H1 (cell line): ENCODE measurements around the gene ARID3B. TPM values are rescaled to one million over a fixed set of nuclear protein-coding genes. Genes with fewer than 3 reads are reported as not detected.
A peak's percentile ranks its signal among the peaks of the same experiment; 100 is the strongest.

Experiments
- CTCF ChIA-PET: fragments of 300-600 bp; sonication (Branson Sonifier 250); formaldehyde crosslinking; loops from one replicate; lab custom pipeline; 2021; ENCODE audit not compliant: partially characterized antibody; lab: Charles Lee
- POLR2A ChIA-PET: fragments of 300-600 bp; sonication (Branson Sonifier 250); formaldehyde crosslinking; loops from one replicate; lab custom pipeline; 2021; ENCODE audit warnings: inconsistent platforms; ENCODE audit not compliant: partially characterized antibody; lab: Charles Lee
- DNase-seq, 2 experiments: peaks; one replicate each; pipeline versions ENCODE4 v3.0.0 to v3.0.0-alpha.2; 2010 to 2022; ENCODE audit warnings: low spot score in 2 of 2, low read depth in 1 of 2, mixed read lengths in 1 of 2
- FAIRE-seq: peaks from 2 replicates; lab custom pipeline; 2011; peaks lifted over from hg19 to GRCh38; lab: Jason Lieb, UNC
- H2AFZ ChIP-seq: 2 replicates; pipeline ENCODE4 v1.8.1; 2012; ENCODE audit warnings: low read length, inconsistent platforms
- H2AK5ac ChIP-seq: 2 replicates; pipeline ENCODE4 v1.6.1; 2013; ENCODE audit warnings: low read depth, low read length
- H2BK120ac ChIP-seq: replicated peaks from 2 replicates; pipeline ENCODE3; 2013; ENCODE audit warnings: low read depth, low read length, inconsistent platforms
- H2BK12ac ChIP-seq: 2 replicates; pipeline ENCODE4 v1.6.1; 2013; ENCODE audit warnings: low read depth, low read length
- H2BK15ac ChIP-seq: 2 replicates; pipeline ENCODE4 v1.6.1; 2013; ENCODE audit warnings: low read length
- H2BK20ac ChIP-seq: 2 replicates; pipeline ENCODE4 v1.6.1; 2013; ENCODE audit warnings: low read length
- H2BK5ac ChIP-seq: 2 replicates; pipeline ENCODE4 v1.6.1; 2013; ENCODE audit warnings: low read depth, low read length
- H3K14ac ChIP-seq: 2 replicates; pipeline ENCODE4 v1.6.1; 2013; ENCODE audit warnings: inconsistent platforms; ENCODE audit not compliant: insufficient read length
- H3K18ac ChIP-seq: 2 replicates; pipeline ENCODE4 v1.6.1; 2013; ENCODE audit warnings: low read length; ENCODE audit errors: extremely low read depth
- H3K23ac ChIP-seq: 2 replicates; pipeline ENCODE4 v1.6.1; 2013; ENCODE audit warnings: inconsistent platforms; ENCODE audit not compliant: insufficient read length
- H3K23me2 ChIP-seq: 2 replicates; pipeline ENCODE4 v1.6.1; 2013; ENCODE audit warnings: low read depth, low read length
- H3K27ac ChIP-seq: 2 replicates; pipeline ENCODE4 v1.6.1; 2011; ENCODE audit warnings: low read depth, low read length, inconsistent platforms
- H3K27me3 ChIP-seq, 4 experiments: replicated peaks in 1 of 4; 1 replicate in 1 of 4; 2 replicates in 3 of 4; pipeline versions ENCODE4 v1.6.1 to v1.8.1; 2011 to 2013; ENCODE audit warnings: low read length in 3 of 4, mild to moderate bottlenecking in 3 of 4, inconsistent platforms in 2 of 4, mixed read lengths in 2 of 4, moderate library complexity in 1 of 4; ENCODE audit not compliant: control insufficient read depth in 3 of 4, insufficient read depth in 3 of 4; ENCODE audit errors: extremely low read depth in 1 of 4
- H3K36me3 ChIP-seq, 4 experiments: 2 replicates each; pipeline versions ENCODE4 v1.6.1 to v1.8.1; 2011 to 2013; ENCODE audit warnings: mild to moderate bottlenecking in 4 of 4, low read length in 3 of 4, moderate library complexity in 2 of 4, control low read depth in 1 of 4, inconsistent platforms in 1 of 4; ENCODE audit not compliant: insufficient read depth in 4 of 4, control insufficient read depth in 2 of 4
- H3K4ac ChIP-seq: replicated peaks from 2 replicates; pipeline ENCODE3; 2013; ENCODE audit warnings: low read length, low read depth, mixed read lengths, inconsistent platforms; ENCODE audit not compliant: insufficient read length
- H3K4me1 ChIP-seq, 4 experiments: replicated peaks in 1 of 4; 1 replicate in 1 of 4; 2 replicates in 3 of 4; pipeline versions ENCODE4 v1.6.1 to v1.8.1; 2011 to 2013; ENCODE audit warnings: low read length in 3 of 4, inconsistent platforms in 2 of 4, mixed read lengths in 1 of 4; ENCODE audit not compliant: insufficient read depth in 4 of 4, control insufficient read depth in 3 of 4
- H3K4me2 ChIP-seq, 2 experiments: 2 replicates each; pipeline versions ENCODE4 v1.6.1 to v1.8.1; 2011 to 2013; ENCODE audit warnings: low read depth in 2 of 2, low read length in 2 of 2, control low read depth in 1 of 2, inconsistent platforms in 1 of 2, mild to moderate bottlenecking in 1 of 2; ENCODE audit not compliant: insufficient read depth in 1 of 2
- H3K4me3 ChIP-seq, 4 experiments: fragments of 200-600, 300-600 bp in 1 of 4; sonication (generic), shearing (Covaris generic), sonication (Bioruptor Twin) in 1 of 4; 2 replicates each; pipeline versions ENCODE4 v1.5.1 to v1.8.1; 2011 to 2016; ENCODE audit warnings: low read length in 4 of 4, low read depth in 3 of 4, control low read depth in 2 of 4, inconsistent platforms in 2 of 4, mild to moderate bottlenecking in 2 of 4, mixed read lengths in 1 of 4, moderate library complexity in 1 of 4; ENCODE audit not compliant: insufficient read depth in 2 of 4; ENCODE audit errors: extremely low read depth in 1 of 4
- H3K56ac ChIP-seq: replicated peaks from 2 replicates; pipeline ENCODE3; 2013; ENCODE audit warnings: low read depth, mild to moderate bottlenecking, mixed read lengths, low read length, inconsistent platforms; ENCODE audit not compliant: insufficient read length
- H3K79me1 ChIP-seq: 2 replicates; pipeline ENCODE4 v1.6.1; 2013; ENCODE audit warnings: low read depth, low read length, control low read depth
- H3K79me2 ChIP-seq, 2 experiments: 2 replicates each; pipeline versions ENCODE4 v1.6.1 to v1.8.1; 2012 to 2013; ENCODE audit warnings: low read length in 2 of 2, mild to moderate bottlenecking in 2 of 2, inconsistent platforms in 1 of 2; ENCODE audit not compliant: insufficient read depth in 2 of 2, control insufficient read depth in 1 of 2
- H3K9ac ChIP-seq, 4 experiments: replicated peaks in 1 of 4; 1 replicate in 1 of 4; 2 replicates in 3 of 4; pipeline versions ENCODE4 v1.6.1 to v1.8.1; 2011 to 2013; ENCODE audit warnings: low read depth in 3 of 4, low read length in 3 of 4, control low read depth in 2 of 4, mild to moderate bottlenecking in 2 of 4, moderate library complexity in 2 of 4, inconsistent platforms in 1 of 4; ENCODE audit errors: extremely low read depth in 1 of 4
- H3K9me3 ChIP-seq, 2 experiments: 2 replicates each; pipeline versions ENCODE4 v1.6.1 to v1.8.1; 2012 to 2013; ENCODE audit warnings: mild to moderate bottlenecking in 2 of 2, moderate library complexity in 2 of 2, control low read depth in 1 of 2, inconsistent platforms in 1 of 2, low read depth in 1 of 2, low read length in 1 of 2, mixed read lengths in 1 of 2; ENCODE audit not compliant: insufficient read depth in 2 of 2
- H4K20me1 ChIP-seq, 2 experiments: replicated peaks in 1 of 2; 2 replicates each; pipeline versions ENCODE3 to v1.8.1; 2011 to 2013; ENCODE audit warnings: inconsistent platforms in 2 of 2, low read length in 2 of 2, mild to moderate bottlenecking in 1 of 2; ENCODE audit not compliant: insufficient read depth in 2 of 2, control insufficient read depth in 1 of 2
- H4K5ac ChIP-seq: 2 replicates; pipeline ENCODE4 v1.6.1; 2013; ENCODE audit warnings: low read length, low read depth, mixed read lengths, inconsistent platforms; ENCODE audit not compliant: insufficient read length
- H4K8ac ChIP-seq: 2 replicates; pipeline ENCODE4 v1.8.0; 2013; ENCODE audit warnings: mild to moderate bottlenecking, moderate library complexity, low read length, inconsistent platforms; ENCODE audit not compliant: insufficient read depth; ENCODE audit errors: extremely low read depth
- H4K91ac ChIP-seq: replicated peaks from 2 replicates; pipeline ENCODE3; 2013; ENCODE audit warnings: low read length, mixed read lengths, inconsistent platforms; ENCODE audit not compliant: insufficient read length
- HDAC6 ChIP-seq: IDR thresholded peaks from one replicate; pipeline ENCODE4 v1.7.1; 2012; ENCODE audit warnings: low read depth, mild to moderate bottlenecking, inconsistent platforms, low read length, moderate library complexity
- PHF8 ChIP-seq: fragments of 200-600 bp; sonication (generic); conservative IDR thresholded peaks from 2 replicates; pipeline ENCODE4 v1.7.1; 2012; ENCODE audit warnings: low read depth, mild to moderate bottlenecking, inconsistent platforms, low read length, moderate library complexity
- POLR2AphosphoS5 ChIP-seq: IDR thresholded peaks from 2 replicates; pipeline ENCODE4 v1.6.1; 2011; ENCODE audit warnings: low read depth, low read length
- TCF12 ChIP-seq: IDR thresholded peaks from 2 replicates; pipeline ENCODE4 v1.6.1; 2011; ENCODE audit warnings: low read depth, mild to moderate bottlenecking, low read length
- WGBS, 2 experiments: shearing (Covaris generic) in 1 of 2; methylation state at CpG; one replicate each; pipeline versions ENCODE4 v1.1.6 to v1.1.7; 2013 to 2015; ENCODE audit warnings: low lambda C conversion rate in 2 of 2, mixed read lengths in 2 of 2, inconsistent platforms in 1 of 2, low coverage in 1 of 2, missing lambda C conversion rate in 1 of 2; ENCODE audit not compliant: insufficient replicate concordance in 2 of 2, insufficient coverage in 1 of 2, insufficient read length in 1 of 2; ENCODE audit errors: extremely low coverage in 1 of 2, missing lambda C conversion rate in 1 of 2; 5-methylcytosine and 5-hydroxymethylcytosine counted together
- polyA plus RNA-seq, 7 experiments: library from polyadenylated mRNA; depleted of rRNA in 3 of 7; stranded (reverse) in 5 of 7; unstranded in 2 of 7; fragments of >200 nt in 5 of 7; fragments of 200-250 nt in 2 of 7; gene quantifications; 1 replicate in 5 of 7; 2 replicates in 1 of 7; 4 replicates in 1 of 7; pipeline versions ENCODE4 v1.2.1 to v1.2.3, GENCODE V29; 2011 to 2013; ENCODE audit warnings: missing spikeins in 2 of 7, mixed read lengths in 2 of 7
- total RNA-seq: library from RNA; stranded (reverse); fragmentation: NEBNext Ultra II Directional; extraction: Animal tissue kit (Norgen Biotek cat#: 25700); gene quantifications from 2 replicates; pipeline ENCODE4 v1.2.1, GENCODE V29; 2021

ARID3B gene
- total and polyA plus RNA-seq, 2 of the 8 experiments (the other 6 are each of a cell fraction or from before 2014, with no cell fraction given), result 81.0 to 115 TPM

DNA sequence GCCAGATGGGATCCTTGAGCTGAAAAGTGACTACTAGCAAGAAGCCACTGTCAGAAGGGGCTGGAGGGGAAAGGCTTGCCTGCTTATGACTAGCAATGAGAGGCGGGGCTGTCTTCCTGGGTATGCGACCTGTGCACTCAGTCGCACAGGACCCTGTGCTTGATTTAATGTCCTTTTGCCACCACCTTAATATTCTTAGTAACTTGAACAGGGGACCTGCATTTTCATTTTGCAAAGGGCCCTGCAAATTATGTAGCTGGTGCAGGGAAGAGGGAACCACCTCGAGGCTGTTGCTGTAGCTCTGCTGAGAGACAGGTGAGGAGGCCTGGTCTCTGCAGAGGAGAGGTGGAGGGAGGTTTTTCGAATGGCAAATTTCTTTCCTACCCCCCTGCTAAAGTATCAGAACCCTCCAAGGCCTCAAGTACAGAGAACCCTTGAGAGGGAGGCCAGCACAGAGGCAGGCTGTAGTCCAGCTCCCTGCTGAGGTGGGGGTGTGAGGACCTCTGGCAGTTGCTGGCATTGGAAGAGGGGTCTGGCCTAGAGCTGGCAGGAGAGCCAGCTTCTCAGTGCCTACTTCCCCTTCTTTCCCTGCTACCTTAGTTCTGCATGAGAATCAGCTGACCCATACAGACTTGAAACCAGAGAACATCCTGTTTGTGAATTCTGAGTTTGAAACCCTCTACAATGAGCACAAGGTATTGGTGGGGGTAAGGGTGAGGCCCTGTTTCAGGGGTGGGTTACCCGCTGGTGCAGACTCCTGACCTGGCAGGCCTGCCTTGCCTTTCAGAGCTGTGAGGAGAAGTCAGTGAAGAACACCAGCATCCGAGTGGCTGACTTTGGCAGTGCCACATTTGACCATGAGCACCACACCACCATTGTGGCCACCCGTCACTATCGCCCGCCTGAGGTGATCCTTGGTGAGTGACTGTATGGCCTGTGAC lies 86.0 kb downstream of the ARID3B start:
- Histone ChIP-seq H2BK15ac (no peak overlapping the region), H4K91ac (no peak overlapping the region), H3K9ac (no peak overlapping the region), H3K23me2 (no peaks in the 10 kb centered on the region), H3K27me3 (no peaks in the 10 kb centered on the region), H2BK12ac (no peak overlapping the region), H3K18ac (no peak overlapping the region), H2AFZ (no peak overlapping the region), H4K8ac (no peak overlapping the region; the same call in 1 of the 2 replicates), H4K5ac (no peak overlapping the region), H2BK120ac (no peak overlapping the region), H3K4me2 (no peak overlapping the region), H3K36me3 (peaks cover 60 to 79% (median 64%) of the 10 kb centered on the region in 4 experiments), H4K20me1 (peaks cover 8 to 41% of the 10 kb centered on the region in 2 experiments), H3K56ac (no peak overlapping the region), H3K9me3 (no peaks in the 10 kb centered on the region), H3K79me1 (peaks cover 4% of the 10 kb centered on the region; the same call in 1 of the 2 replicates), H3K23ac (no peak overlapping the region), H3K4me1 (no peaks in the 10 kb centered on the region), H3K4me3 (no peak overlapping the region), H3K4ac (no peak overlapping the region), H3K14ac (no peak overlapping the region), H3K79me2 (peaks cover 0 to 2% of the 10 kb centered on the region in 2 experiments; a peak in 1 of 4 replicates), H2BK5ac (no peak overlapping the region), H2AK5ac (no peak overlapping the region), H2BK20ac (no peak overlapping the region), H3K27ac (no peak overlapping the region)
- FAIRE-seq, result no peak
- ChIA-PET POLR2A (interaction anchor here (0.6 to 6.5 kb wide), 8 partner anchors 11 to 285 kb away, joined by 3 to 38 read pairs (median 4); partner anchors contain the start of gene CLK3), CTCF (interaction anchor here (0.6 to 37.5 kb wide), 5 partner anchors 9 to 148 kb away, joined by 4 to 1439 read pairs (median 6); partner anchors contain the start of genes CSK and CYP1A2)
- no peak for DNase-seq
- 91% methylated on average over 10 of the region's 10 CpGs; no CpG with 5 or more reads in 1 of the 2 experiments for WGBS, 2 experiments
- no peak for TF ChIP-seq TCF12
- TF ChIP-seq POLR2AphosphoS5, result peak; percentile 19; the same call in 1 of the 2 replicates
- TF ChIP-seq HDAC6, result no peak
- TF ChIP-seq PHF8, result no peak
